ENCODE data around the gene GABRB1. TPM values are rescaled to one million over a fixed set of nuclear protein-coding genes. Genes with fewer than 3 reads are reported as not detected.

Gene GABRB1
- total RNA-seq, 1 donor from 2014 or later: not detected

DNA sequence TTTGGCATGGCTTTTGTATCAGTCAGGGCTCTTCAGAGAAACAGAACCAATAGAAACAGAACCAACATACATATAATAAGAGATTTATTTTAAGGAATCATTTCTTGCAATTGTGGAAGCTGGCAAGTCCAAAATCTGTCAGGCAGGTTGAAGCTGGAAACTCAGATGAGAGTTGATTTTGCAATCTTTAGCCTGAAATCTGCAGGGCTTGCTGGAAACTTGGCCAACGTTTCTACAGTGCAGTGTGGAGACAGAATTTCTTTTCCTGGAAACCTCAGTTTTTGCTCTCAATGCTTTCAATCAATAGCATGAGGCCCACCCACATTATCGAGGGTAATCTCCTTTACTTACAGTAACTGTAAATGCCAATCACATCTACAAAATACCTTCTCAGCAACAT, 386.8 kb downstream of the GABRB1 start:
- intact Hi-C loops (cut with micrococcal nuclease): no loop called here
- H3K9me3 Mint-ChIP-seq: no peaks in the 10 kb centered on the region
- H3K27me3 Mint-ChIP-seq: no peaks in the 10 kb centered on the region
- CTCF ChIA-PET: no interaction called here
- no peak overlapping the region for H3K4me3 Mint-ChIP-seq
- POLR2A ChIA-PET: no interaction called here
- ATAC-seq (ENCODE audit: low read depth): no peak
- no peak for DNase-seq
- TF ChIP-seq, protein P1, sequence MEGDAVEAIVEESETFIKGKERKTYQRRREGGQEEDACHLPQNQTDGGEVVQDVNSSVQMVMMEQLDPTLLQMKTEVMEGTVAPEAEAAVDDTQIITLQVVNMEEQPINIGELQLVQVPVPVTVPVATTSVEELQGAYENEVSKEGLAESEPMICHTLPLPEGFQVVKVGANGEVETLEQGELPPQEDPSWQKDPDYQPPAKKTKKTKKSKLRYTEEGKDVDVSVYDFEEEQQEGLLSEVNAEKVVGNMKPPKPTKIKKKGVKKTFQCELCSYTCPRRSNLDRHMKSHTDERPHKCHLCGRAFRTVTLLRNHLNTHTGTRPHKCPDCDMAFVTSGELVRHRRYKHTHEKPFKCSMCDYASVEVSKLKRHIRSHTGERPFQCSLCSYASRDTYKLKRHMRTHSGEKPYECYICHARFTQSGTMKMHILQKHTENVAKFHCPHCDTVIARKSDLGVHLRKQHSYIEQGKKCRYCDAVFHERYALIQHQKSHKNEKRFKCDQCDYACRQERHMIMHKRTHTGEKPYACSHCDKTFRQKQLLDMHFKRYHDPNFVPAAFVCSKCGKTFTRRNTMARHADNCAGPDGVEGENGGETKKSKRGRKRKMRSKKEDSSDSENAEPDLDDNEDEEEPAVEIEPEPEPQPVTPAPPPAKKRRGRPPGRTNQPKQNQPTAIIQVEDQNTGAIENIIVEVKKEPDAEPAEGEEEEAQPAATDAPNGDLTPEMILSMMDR (IDR thresholded peaks at IDR 0.05): no peak
- peaks cover 3% of the 10 kb centered on the region for H3K4me1 Mint-ChIP-seq
- no peak overlapping the region for H3K27ac Mint-ChIP-seq
- H3K36me3 Mint-ChIP-seq (ENCODE audit: low read depth): no peaks in the 10 kb centered on the region

DNA sequence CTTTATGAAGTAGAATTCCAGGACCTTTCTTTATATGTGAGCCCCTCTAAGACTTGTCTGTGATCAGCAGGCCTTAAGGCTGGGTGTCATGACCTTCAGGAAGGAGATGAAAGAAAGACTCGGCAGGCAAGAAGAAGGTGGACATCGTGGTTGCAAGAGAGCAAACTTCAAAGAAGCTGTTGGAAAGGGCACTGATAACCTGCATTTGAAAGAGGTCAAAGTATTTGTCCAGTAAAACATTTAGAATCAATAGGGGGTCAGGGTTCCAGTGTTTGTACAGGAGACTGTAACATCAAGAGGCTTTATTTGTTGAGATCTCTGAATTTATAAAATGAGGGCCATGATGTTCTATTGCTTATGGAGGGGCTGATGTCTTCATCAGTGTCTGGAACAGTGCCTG, 387.9 kb downstream of the GABRB1 start:
- H3K4me3 Mint-ChIP-seq: no peak overlapping the region
- no peaks in the 10 kb centered on the region for H3K4me1 Mint-ChIP-seq
- ATAC-seq (ENCODE audit: low read depth) (no peak), DNase-seq (no peak)
- intact Hi-C loops (cut with micrococcal nuclease): no loop called here
- no peaks in the 10 kb centered on the region for H3K27me3 Mint-ChIP-seq
- no peak overlapping the region for H3K27ac Mint-ChIP-seq
- CTCF ChIA-PET: no interaction called here
- no peaks in the 10 kb centered on the region for H3K36me3 Mint-ChIP-seq (ENCODE audit: low read depth)
- no peaks in the 10 kb centered on the region for H3K9me3 Mint-ChIP-seq
- TF ChIP-seq, protein P1 (IDR thresholded peaks at IDR 0.05): no peak
- POLR2A ChIA-PET: no interaction called here

DNA sequence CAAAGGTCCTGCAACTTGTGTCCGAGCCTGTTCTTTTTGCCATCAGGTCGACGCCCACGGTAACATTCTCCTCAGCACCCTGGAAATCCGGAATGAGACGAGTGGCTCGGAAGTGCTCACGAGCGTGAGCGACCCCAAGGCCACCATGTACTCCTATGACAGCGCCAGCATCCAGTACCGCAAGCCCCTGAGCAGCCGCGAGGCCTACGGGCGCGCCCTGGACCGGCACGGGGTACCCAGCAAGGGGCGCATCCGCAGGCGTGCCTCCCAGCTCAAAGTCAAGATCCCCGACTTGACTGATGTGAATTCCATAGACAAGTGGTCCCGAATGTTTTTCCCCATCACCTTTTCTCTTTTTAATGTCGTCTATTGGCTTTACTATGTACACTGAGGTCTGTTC, 394.3 kb downstream of the GABRB1 start:
- Mint-ChIP-seq H3K4me3 (no peak overlapping the region), H3K27me3 (no peaks in the 10 kb centered on the region), H3K27ac (no peak overlapping the region), H3K9me3 (no peaks in the 10 kb centered on the region), H3K36me3 (ENCODE audit: low read depth) (no peaks in the 10 kb centered on the region), H3K4me1 (no peaks in the 10 kb centered on the region)
- POLR2A ChIA-PET: no interaction called here
- TF ChIP-seq, protein P1 (IDR thresholded peaks at IDR 0.05): no peak
- CTCF ChIA-PET: no interaction called here
- intact Hi-C loops (cut with micrococcal nuclease): no loop called here
- ATAC-seq (ENCODE audit: low read depth) (no peak), DNase-seq (no peak)

DNA sequence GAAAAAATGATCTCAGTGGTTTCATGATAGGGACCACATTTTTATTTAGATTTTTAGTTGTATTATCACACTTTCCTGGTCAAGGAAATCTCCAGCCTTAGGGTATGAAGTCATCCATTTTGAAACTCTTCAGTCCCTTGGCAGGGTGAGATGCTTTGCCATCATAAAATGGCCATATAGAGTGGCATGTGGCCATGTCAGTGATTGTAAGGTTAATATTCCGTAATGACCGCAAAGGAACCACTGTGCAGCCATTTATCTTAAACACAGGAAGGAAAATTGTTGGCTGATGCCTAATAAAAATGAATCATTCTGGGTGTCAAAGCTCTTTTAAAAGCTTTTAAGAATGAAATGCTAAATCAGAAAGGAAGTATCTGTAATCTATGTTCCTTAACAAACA, 396.6 kb downstream of the GABRB1 start:
- ATAC-seq (ENCODE audit: low read depth): no peak
- intact Hi-C loops (cut with micrococcal nuclease): no loop called here
- H3K9me3 Mint-ChIP-seq: no peaks in the 10 kb centered on the region
- no peak for DNase-seq
- H3K4me3 Mint-ChIP-seq: no peak overlapping the region
- POLR2A ChIA-PET: no interaction called here
- TF ChIP-seq, protein P1 (IDR thresholded peaks at IDR 0.05): no peak
- H3K4me1 Mint-ChIP-seq: no peaks in the 10 kb centered on the region
- no peak overlapping the region for H3K27ac Mint-ChIP-seq
- CTCF ChIA-PET: no interaction called here
- no peaks in the 10 kb centered on the region for H3K36me3 Mint-ChIP-seq (ENCODE audit: low read depth)
- H3K27me3 Mint-ChIP-seq: no peaks in the 10 kb centered on the region

DNA sequence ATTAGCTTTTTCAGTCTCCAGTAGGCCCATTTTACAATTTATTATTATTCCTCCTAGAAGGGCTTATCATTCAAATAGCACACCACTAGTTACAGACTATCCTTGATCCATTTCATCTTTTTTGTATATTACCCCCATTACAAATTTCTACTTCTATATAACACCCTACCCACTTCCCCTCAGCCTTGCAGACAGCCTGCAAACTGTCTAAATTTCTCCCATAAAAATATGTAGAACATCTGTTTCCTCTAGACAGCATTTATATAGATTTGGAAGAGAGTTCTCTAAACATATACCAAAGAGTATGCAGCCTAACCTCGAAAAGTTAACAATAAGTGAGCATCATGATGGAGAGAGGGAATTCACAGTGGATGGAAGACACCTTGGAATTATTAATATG, 401.4 kb downstream of the GABRB1 start:
- POLR2A ChIA-PET: no interaction called here
- no peak for DNase-seq
- Mint-ChIP-seq H3K4me3 (no peak overlapping the region), H3K9me3 (no peaks in the 10 kb centered on the region), H3K27ac (no peak overlapping the region), H3K27me3 (no peaks in the 10 kb centered on the region), H3K4me1 (no peaks in the 10 kb centered on the region), H3K36me3 (ENCODE audit: low read depth) (no peaks in the 10 kb centered on the region)
- CTCF ChIA-PET: no interaction called here
- TF ChIP-seq, protein P1 (IDR thresholded peaks at IDR 0.05): no peak
- no peak for ATAC-seq (ENCODE audit: low read depth)
- intact Hi-C loops (cut with micrococcal nuclease): no loop called here

All from activated B cell treated with CpG ODN at 0.5 μM for 24 hours (primary cell).